VCaP (cell line): ENCODE results near the gene GTF2IRD1.
"Not testable (repeated sequence)": the region's sequence is repeated elsewhere in the genome, so short reads cannot be mapped to it uniquely, and the experiment has no call there.

Experiments
- H3K27ac ChIP-seq: fragments of 450-650 bp; 2 replicates; pipeline ENCODE4 v1.5.1; 2017
- TF ChIP-seq, protein P1 (sequence below): fragments of 450-650 bp; conservative IDR thresholded peaks from 2 replicates; pipeline ENCODE4 v1.5.1; 2017; ENCODE audit warnings: mild to moderate bottlenecking, moderate library complexity

The GTF2IRD1 gene

DNA sequence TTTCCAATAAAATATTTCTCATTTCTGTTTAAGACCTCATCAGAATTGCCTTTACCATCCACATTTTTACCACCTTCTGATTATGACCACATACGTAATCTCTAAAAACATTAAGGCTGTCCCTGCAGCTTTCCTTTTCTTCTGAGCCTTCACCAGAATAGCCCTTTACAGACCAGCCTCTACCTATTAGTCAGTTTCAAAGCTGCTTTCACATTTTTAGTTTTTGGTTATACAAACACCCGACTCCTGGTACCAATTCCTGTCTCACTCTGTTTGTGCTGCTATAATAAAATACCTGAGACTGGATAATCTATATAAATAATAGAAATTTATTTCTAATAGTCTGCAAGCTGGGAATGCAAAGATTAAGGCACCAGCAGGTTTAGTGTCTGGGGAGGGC lies 15.4 kb upstream of the GTF2IRD1 start:
- H3K27ac ChIP-seq = no peak overlapping the region
- TF ChIP-seq, protein P1, sequence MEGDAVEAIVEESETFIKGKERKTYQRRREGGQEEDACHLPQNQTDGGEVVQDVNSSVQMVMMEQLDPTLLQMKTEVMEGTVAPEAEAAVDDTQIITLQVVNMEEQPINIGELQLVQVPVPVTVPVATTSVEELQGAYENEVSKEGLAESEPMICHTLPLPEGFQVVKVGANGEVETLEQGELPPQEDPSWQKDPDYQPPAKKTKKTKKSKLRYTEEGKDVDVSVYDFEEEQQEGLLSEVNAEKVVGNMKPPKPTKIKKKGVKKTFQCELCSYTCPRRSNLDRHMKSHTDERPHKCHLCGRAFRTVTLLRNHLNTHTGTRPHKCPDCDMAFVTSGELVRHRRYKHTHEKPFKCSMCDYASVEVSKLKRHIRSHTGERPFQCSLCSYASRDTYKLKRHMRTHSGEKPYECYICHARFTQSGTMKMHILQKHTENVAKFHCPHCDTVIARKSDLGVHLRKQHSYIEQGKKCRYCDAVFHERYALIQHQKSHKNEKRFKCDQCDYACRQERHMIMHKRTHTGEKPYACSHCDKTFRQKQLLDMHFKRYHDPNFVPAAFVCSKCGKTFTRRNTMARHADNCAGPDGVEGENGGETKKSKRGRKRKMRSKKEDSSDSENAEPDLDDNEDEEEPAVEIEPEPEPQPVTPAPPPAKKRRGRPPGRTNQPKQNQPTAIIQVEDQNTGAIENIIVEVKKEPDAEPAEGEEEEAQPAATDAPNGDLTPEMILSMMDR = no peak

DNA sequence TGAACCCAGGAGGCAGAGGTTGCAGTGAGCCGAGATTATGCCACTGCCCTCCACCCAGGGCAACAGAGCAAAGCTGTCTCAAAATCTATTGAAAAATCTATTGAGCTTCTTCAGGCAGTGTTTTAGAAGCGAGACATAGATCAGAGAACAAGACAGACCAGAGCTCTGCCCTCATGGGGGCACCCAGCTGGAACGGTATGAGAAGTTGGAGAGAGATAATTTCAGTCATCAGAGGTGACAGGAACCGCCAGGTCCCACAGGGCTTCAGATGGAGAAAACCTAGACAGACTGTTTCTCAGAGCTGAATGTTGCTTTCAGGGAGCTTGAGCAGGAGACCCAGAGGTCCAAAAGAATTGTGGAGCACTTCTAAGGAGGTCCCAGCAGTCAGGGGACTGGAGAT lies 14.2 kb upstream of the GTF2IRD1 start:
- H3K27ac ChIP-seq = no peak overlapping the region
- TF ChIP-seq, protein P1 = no peak

DNA sequence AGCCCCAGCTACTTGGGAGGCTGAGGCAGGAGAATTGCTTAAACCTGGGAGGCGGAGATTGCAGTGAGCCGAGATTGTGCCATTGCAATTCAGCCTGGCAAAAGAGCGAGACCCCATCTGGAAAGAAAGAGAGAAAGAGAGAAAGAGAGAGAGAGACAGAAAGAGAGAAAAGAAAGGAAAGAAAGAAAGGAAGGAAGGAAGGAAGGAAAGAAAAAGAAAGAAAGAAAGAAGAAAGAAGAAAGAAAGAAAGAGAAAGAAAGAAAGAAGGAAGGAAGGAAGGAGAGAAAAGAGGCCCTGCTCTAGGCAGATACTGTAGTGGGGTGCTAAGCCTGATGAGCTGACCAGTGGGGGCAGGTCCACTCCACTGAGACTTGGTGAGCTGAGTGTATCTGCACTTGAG lies 13.6 kb upstream of the GTF2IRD1 start:
- not testable (repeated sequence) for H3K27ac ChIP-seq

DNA sequence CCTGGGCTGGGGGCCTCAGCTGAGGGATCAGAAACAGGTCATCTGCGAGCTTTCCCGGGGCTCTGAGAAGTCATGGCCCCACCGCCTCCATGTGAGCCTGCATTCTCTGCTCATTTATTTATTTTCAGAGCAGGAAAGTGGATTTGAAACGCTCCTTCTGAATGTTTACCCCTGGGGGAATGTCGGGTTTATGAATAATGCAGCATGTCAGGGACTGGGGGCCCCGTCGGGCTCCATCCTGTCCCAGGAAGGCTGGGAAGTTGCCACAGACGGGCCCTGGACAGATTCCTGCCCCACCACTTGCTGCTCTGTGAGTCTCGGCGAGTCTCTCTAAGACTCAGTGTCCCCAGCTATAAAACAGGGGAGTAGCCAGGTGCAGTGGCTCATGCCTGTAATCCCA lies 11.9 kb upstream of the GTF2IRD1 start:
- H3K27ac ChIP-seq = no peak overlapping the region
- TF ChIP-seq, protein P1 = no peak

DNA sequence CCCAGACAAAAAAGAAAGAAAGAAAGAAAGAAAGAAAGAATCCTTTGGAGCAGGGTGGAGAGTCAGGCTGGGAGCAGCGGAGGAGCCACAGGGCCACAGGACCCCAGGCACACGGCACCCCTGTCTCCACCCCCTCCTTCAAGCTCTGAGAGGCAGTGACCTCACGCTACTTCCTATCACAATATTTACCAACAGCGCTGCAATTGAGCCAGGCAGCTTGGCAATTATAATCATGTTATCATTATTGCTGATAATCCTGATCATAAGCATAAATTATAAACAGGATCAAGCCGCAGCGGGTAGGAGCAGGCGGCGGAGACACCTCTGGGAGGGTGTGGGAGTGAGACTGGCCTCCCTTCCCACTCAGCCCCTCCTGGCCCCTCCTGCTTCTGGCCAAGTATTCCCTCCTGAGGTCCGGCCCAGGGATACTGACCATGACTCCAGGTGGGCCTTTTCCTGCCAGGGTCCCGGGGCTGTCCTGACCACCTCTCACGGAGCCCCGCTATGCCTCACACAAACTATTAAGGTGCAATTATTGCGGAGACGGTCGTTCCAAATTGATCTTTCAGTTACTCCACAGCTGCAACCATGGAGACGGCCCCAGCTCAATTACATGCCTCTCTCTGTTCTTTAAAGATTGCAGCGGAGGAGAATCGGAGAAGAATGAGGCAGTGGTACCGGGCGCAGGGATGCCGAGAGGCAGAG lies 10.0 kb upstream of the GTF2IRD1 start:
- H3K27ac ChIP-seq = 0 out of 2 replicates have a peak overlapping the region, but pooled peaks have one; percentile 4
- TF ChIP-seq, protein P1 = no peak

DNA sequence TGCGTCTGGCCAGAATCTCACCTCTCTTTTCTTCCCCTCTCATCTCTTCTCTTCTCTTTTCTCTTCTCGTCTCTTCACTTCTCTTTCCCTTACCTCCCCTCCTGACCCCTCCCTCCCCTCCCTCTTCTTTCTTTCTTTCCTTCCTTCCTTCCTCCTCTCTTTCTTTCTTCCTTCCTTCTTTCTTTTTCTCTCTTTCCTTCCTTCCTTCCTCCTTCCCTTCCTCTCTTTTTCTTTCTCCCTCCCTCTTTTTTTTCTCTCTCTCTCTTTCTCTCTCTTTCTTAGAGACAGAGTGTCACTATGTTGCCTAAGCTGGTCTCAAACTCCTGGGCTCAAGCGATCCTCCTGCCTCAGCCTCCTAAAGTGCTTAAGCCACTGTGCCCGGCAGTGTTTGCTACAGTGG lies 4.6 kb upstream of the GTF2IRD1 start:
- TF ChIP-seq, protein P1 = no peak

DNA sequence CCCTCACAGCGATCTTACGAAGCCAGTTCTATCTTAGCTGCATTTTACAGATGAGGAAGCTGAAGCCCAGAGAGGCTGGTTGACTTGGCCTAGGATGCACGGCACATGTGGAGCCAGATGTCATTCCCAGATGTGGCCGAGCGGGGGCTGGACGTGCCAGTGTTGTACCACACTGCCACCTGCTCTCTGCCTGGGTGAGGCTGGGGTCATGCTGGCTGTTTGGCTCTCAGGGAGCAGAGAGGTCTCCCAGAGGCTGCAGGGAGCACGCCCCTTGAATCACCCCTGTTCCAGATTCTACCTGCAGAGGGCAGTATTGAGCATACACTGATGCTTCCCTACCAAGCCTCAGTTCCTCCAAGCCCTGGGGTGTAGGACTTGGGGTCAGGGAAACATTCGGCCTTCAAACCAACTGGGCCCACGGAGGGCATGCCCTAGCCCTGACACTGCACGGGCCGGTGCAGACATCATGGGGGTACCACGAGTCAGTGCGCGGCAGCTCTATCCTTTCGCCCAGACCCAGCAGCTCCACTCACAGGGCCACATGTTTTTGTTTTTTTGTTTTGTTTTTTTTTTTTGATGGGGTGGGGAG lies 3.8 kb upstream of the GTF2IRD1 start:
- no peak overlapping the region for H3K27ac ChIP-seq
- TF ChIP-seq, protein P1 = peak; percentile 83

More for the DNA sequence above, 4.6 kb upstream of the GTF2IRD1 start:
- H3K27ac ChIP-seq = no peak overlapping the region

DNA sequence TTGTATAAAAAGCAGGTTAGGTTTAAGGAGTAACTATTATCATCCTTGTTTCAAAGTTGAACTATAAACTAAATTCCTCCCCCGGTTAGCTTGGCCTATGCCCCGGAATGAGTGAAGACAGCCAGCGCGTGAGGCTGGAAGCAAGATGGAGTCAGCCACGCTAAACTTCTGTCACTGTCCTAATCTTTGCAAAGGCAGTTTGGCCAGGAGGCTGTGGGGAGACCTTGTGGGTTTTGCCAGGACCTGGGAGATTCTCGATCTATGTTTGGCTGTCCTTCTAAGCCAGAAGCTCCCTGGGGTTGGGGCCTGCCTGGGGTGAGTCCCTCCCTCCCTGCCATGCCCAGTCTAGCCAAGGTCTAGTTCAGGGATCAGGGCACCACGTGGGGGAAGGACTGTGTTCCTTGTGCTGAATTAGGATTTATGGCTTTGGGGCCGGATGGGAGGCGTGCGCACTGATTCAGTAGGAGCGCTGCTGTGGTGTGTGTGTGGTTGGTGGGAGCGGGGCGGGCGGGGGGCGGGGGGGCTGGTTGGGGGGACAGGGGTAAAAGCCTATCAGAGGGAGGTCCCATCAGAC lies 871 bp upstream of the GTF2IRD1 start:
- H3K27ac ChIP-seq = peak overlapping the region; percentile 89
- TF ChIP-seq, protein P1 = no peak
